SU-DHL-6 (cell line): Measurements from ENCODE around the gene SHISA4.

Source experiments
- H2AFZ ChIP-seq: fragments of 200-600 bp; sonication (generic); 2 replicates; pipeline ENCODE4 v1.6.1; 2014; ENCODE audit warnings: low read depth, mild to moderate bottlenecking, moderate library complexity, mixed read lengths, antibody characterized with exemption, low read length; ENCODE audit not compliant: severe bottlenecking
- H3F3A ChIP-seq: fragments of 200-600 bp; shearing (Covaris generic); 2 replicates; pipeline ENCODE4 v1.6.0; 2016; ENCODE audit warnings: antibody characterized with exemption, mild to moderate bottlenecking; ENCODE audit not compliant: insufficient read depth
- H3K27ac ChIP-seq: fragments of 200-600 bp; sonication (generic); 2 replicates; pipeline ENCODE4 v1.5.1; 2016; ENCODE audit warnings: low read depth, mild to moderate bottlenecking, low read length, moderate library complexity, mixed read lengths
- H3K27me3 ChIP-seq: fragments of 200-600 bp; sonication (generic), shearing (Covaris generic); 2 replicates; pipeline ENCODE4 v1.6.0; 2014; ENCODE audit warnings: mild to moderate bottlenecking, low read length
- H3K36me3 ChIP-seq: fragments of 200-600 bp; sonication (generic); 2 replicates; pipeline ENCODE4 v1.6.1; 2014; ENCODE audit warnings: mild to moderate bottlenecking, low read length, mixed read lengths
- H3K4me2 ChIP-seq: fragments of 300-600, 200-600 bp; shearing (Covaris generic), sonication (generic); 2 replicates; pipeline ENCODE4 v1.6.0; 2014; ENCODE audit warnings: low read length, low read depth, mild to moderate bottlenecking; ENCODE audit not compliant: poor library complexity, severe bottlenecking
- H3K4me3 ChIP-seq: fragments of 200-600 bp; sonication (generic); 2 replicates; pipeline ENCODE4 v1.5.1; 2014; ENCODE audit warnings: antibody characterized with exemption, low read length, mild to moderate bottlenecking, mixed read lengths; ENCODE audit not compliant: insufficient read depth, poor library complexity, severe bottlenecking
- H3K79me2 ChIP-seq: fragments of 200-600 bp; sonication (generic); 2 replicates; pipeline ENCODE4 v1.6.1; 2014; ENCODE audit warnings: mild to moderate bottlenecking, low read length, moderate library complexity; ENCODE audit not compliant: insufficient read depth
- H3K9ac ChIP-seq: fragments of 200-600 bp; sonication (generic); 2 replicates; pipeline ENCODE4 v1.7.0; 2014; ENCODE audit warnings: mild to moderate bottlenecking, low read length
- H3K9me2 ChIP-seq: fragments of 200-600 bp; sonication (generic); replicated peaks from 2 replicates; pipeline ENCODE4 v1.6.1; 2014; ENCODE audit warnings: low read length; ENCODE audit not compliant: insufficient read depth
- H3K9me3 ChIP-seq: fragments of 200-600 bp; sonication (generic); 2 replicates; pipeline ENCODE4 v1.6.1; 2014; ENCODE audit warnings: low read length, mixed read lengths; ENCODE audit not compliant: insufficient read depth
- H4K20me1 ChIP-seq: fragments of 200-600 bp; sonication (generic); 2 replicates; pipeline ENCODE4 v1.6.1; 2014; ENCODE audit warnings: low read depth, mild to moderate bottlenecking, antibody characterized with exemption, low read length, moderate library complexity, mixed read lengths
- EZH2phosphoT487 ChIP-seq: fragments of 200-600 bp; sonication (generic), shearing (Covaris generic); conservative IDR thresholded peaks from 2 replicates; pipeline ENCODE4 v1.6.1; 2018; ENCODE audit warnings: mild to moderate bottlenecking, antibody characterized with exemption, low read length, moderate library complexity, mixed read lengths
- TF ChIP-seq, protein P1 (sequence below): fragments of 200-600 bp; sonication (generic); IDR thresholded peaks from one replicate; pipeline ENCODE4 v1.5.1; 2017; ENCODE audit warnings: antibody characterized with exemption, mild to moderate bottlenecking, low read length, moderate library complexity; ENCODE audit not compliant: insufficient read depth, poor library complexity, severe bottlenecking

Gene SHISA4

GRCh38 chr1:201877877-201878401, 10.8 kb upstream of the SHISA4 start:
- TF ChIP-seq EZH2phosphoT487, result no peak
- TF ChIP-seq, protein P1, sequence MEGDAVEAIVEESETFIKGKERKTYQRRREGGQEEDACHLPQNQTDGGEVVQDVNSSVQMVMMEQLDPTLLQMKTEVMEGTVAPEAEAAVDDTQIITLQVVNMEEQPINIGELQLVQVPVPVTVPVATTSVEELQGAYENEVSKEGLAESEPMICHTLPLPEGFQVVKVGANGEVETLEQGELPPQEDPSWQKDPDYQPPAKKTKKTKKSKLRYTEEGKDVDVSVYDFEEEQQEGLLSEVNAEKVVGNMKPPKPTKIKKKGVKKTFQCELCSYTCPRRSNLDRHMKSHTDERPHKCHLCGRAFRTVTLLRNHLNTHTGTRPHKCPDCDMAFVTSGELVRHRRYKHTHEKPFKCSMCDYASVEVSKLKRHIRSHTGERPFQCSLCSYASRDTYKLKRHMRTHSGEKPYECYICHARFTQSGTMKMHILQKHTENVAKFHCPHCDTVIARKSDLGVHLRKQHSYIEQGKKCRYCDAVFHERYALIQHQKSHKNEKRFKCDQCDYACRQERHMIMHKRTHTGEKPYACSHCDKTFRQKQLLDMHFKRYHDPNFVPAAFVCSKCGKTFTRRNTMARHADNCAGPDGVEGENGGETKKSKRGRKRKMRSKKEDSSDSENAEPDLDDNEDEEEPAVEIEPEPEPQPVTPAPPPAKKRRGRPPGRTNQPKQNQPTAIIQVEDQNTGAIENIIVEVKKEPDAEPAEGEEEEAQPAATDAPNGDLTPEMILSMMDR, result no peak
- H3K9me3 ChIP-seq, result no peaks in the 10 kb centered on the region
- H3F3A ChIP-seq, result peaks cover 11% of the 10 kb centered on the region; the same call in 1 of the 2 replicates
- no peaks in the 10 kb centered on the region for H3K27me3 ChIP-seq
- no peak overlapping the region for H3K4me2 ChIP-seq
- no peaks in the 10 kb centered on the region for H3K9me2 ChIP-seq
- no peak overlapping the region for H3K9ac ChIP-seq
- H3K79me2 ChIP-seq, result no peaks in the 10 kb centered on the region
- no peaks in the 10 kb centered on the region for H4K20me1 ChIP-seq
- H3K36me3 ChIP-seq, result 0 out of 2 replicates have a peak, but pooled peaks cover 12% of the 10 kb centered on the region
- H3K27ac ChIP-seq, result no peak overlapping the region
- no peak overlapping the region for H2AFZ ChIP-seq
- H3K4me3 ChIP-seq, result no peak overlapping the region

DNA sequence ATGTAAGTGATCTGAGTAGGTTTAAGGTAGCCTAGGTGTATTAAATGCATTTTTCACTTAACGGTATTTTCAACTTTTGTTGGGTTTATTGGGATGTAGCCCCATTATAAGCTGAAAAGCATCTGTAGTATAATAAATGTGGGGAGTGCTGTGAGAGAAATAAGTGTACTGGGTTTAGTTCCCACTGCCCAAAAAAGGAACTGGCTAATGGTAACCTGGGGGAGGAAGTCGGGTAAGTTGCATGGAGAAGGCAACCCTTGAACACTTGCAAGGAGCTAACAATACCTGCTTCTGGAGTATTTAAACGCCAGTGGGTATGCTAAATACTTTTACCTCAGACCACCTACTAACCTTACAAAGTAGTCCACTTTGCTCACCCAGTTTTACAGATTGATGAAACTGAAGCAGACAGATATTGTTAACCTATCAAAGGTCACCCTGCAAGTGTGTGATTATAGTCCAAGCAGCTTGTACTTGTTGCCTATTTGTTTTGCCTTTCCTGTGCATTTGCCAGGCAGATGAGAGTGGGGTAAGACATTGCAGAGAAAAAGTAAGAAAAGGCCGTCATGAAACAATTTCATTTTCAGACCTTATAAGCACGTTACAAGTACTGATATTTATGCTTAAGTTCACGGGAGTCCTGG, 7.6 kb upstream of the SHISA4 start:
- Histone ChIP-seq H3K27ac (no peak overlapping the region), H3K4me3 (no peak overlapping the region), H3K9me3 (no peaks in the 10 kb centered on the region), H3K9me2 (no peaks in the 10 kb centered on the region), H3K27me3 (no peaks in the 10 kb centered on the region), H2AFZ (no peak overlapping the region), H3K4me2 (no peak overlapping the region), H3K79me2 (no peaks in the 10 kb centered on the region), H4K20me1 (no peaks in the 10 kb centered on the region), H3F3A (peaks cover 7% of the 10 kb centered on the region; the same call in 1 of the 2 replicates), H3K36me3 (no peaks in the 10 kb centered on the region), H3K9ac (no peak overlapping the region)
- TF ChIP-seq, protein P1, result no peak
- no peak for TF ChIP-seq EZH2phosphoT487

DNA sequence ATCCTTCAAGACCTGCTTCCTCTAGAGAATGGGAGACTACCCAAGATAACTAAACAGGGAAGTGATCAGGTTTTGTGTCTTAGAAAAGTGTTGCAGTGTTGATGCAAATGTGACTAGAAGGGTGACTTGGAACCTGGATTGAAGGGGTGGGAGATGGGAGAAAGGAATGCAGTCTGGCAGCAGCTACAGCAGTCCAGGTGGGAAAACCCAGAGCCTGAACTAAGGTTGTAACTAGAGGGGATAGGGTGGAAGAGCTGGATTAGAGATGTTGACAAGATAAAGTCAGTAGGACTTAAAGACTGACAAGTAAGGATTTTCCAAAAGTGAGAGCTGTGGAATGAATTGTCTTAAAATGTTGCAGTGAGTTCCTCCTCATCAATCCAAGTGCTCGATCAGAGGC, 7.1 kb upstream of the SHISA4 start:
- no peak overlapping the region for H3K4me2 ChIP-seq
- H3K36me3 ChIP-seq, result no peaks in the 10 kb centered on the region
- no peaks in the 10 kb centered on the region for H3K9me2 ChIP-seq
- no peaks in the 10 kb centered on the region for H3K27me3 ChIP-seq
- no peaks in the 10 kb centered on the region for H4K20me1 ChIP-seq
- H3K9me3 ChIP-seq, result no peaks in the 10 kb centered on the region
- H3K4me3 ChIP-seq, result no peak overlapping the region
- H3K79me2 ChIP-seq, result no peaks in the 10 kb centered on the region
- H3K27ac ChIP-seq, result no peak overlapping the region
- H2AFZ ChIP-seq, result no peak overlapping the region
- no peak for TF ChIP-seq EZH2phosphoT487
- TF ChIP-seq, protein P1, result no peak
- H3F3A ChIP-seq, result peaks cover 6% of the 10 kb centered on the region; the same call in 1 of the 2 replicates
- H3K9ac ChIP-seq, result no peak overlapping the region
